Stimulated activated CD8-positive, alpha-beta memory T cell treated with anti-CD3 and anti-CD28 coated beads, Interleukin-4, amount 100 ng/mL, for 48 hours (primary cell): ENCODE measurements around the gene ZNF775.

Experiments
- DNase-seq: peaks from one replicate; pipeline ENCODE4 v3.0.0-alpha.2; 2020

The ZNF775 gene

DNA sequence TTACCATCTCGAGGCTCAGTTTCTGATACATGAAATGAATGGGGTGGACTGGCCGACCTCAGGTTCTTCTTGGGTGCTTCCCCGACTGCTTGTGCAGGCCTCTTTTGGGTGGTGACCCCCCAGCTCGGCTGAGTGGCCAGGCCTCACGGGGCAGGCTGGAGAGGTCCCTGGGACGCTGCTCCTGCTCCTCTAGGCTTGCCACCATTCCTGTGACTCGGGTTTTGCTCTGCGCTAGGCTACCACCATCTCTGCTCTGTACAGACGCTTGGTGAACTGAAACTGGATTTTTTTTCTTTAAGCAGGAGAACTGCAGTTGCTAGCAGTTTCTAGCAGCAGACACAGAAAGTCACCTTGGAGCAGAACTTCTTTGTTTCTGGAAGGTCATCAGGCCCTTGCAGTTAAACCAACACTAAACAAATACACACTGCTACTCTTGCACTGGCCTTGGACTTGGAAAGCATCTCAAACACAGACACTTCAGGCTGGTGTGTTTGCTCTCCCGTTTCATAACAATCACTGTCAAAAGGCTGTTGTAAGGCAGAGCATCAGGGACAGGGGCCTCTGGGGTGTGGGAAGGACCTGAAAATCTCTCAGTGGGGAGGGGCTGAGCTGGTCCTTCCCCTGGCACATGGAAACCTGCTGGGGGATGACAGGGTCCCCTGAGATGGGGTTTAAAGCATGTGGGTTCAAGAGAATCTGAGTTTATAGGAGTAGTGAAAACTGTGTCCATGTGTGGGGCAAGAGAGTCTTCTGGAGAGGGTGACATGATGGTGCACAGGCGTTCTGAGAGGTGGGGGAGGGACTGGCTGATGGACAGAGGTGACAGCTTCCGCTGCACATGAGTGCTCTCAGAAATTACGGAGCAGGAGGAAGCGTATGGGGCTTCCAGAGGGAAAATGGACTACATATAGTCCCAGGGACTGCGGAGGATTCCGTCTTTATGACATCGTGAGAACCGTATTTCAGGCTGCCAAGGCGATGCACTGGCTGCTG lies 36.3 kb downstream of the ZNF775 start:
- DNase-seq, result no peak

- DNase-seq, result no peak
Measured at GRCh38 chr7:150417239-150417638, 38.1 kb downstream of the ZNF775 start.

GRCh38 chr7:150417863-150418262 lies 38.7 kb downstream of the ZNF775 start:
- no peak for DNase-seq

GRCh38 chr7:150420242-150420641 lies 41.1 kb downstream of the ZNF775 start:
- DNase-seq, result peak; percentile 10

- peak; percentile 92 for DNase-seq
Measured at GRCh38 chr7:150420987-150421674, 42.0 kb downstream of the ZNF775 start.

DNA sequence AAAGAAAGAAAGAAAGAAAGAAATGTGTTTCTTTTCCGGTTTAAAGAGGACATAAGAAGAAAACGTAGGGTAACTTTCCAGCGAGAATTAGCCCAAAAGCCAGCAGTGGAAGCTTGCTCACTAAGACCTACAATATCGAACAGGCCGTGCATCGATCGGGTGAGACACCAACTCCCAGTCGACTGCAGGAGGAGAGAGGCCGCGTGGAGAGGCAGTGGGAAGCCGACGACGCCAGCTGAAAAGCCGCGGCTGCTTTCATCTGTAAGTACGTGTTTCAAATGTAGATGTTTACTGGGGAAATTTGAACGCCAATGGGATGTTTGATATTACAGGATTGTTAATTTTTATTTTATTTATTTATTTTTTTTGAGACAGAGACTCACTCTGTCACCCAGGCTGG lies 42.7 kb downstream of the ZNF775 start:
- peak; percentile 18 for DNase-seq

- peak; percentile 10 for DNase-seq
Measured at GRCh38 chr7:150425670-150426069, 46.5 kb downstream of the ZNF775 start.

DNA sequence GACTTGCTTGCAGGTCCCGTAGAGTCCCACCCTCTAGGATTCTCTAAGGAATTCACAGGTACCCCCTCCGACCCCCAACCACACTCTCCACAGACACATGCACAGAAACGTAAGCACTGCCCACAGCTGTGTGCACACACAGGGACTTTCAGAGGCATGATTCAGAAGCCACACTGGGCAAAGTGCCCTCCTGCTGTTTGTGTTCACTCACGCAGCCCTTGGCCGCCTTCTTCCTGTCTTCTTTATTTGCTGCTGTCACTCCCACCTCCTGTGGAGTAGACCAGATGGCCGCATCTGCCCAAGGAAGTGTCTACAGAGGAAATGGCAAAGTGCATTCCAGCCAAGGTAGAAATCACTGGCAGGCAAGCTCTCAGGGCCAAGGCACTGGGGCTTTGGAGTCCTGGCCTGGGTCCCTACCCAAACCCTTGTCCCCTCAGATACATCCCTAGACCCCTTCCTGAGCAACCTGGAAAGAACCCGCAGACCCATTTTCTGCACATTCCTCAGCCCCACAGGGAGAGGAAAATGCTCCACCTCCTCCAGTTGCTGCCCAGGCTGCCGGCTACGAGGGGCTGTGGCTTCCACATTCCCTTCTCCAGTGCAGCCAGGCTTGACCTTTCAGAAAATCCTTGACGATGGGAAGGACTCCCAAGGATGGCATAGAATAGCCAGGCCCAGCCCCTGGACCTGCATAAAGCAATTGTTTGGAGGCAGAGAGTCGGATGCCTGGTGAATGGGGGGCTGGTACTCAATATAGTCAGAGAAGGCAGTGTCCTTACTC lies 49.7 kb downstream of the ZNF775 start:
- peak; percentile 59 for DNase-seq

DNA sequence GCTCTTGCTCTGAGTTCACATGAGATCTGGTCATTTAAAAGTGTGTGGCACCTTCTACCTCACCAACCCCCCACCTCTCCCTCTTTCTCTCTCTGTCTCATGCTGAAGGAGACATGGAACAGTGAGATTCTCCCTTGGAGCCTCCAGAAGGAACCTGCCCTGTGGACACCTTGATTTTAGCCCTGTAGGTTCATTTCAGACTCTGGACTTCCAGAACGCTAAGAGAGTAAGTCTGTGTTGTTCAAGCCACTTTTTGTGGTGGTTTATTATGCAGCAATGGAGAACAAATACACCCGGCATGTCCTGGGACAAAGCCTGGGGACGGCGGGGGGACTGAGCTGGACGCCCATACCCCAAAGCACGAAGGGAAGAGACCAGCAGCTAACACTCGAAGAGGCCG lies 50.6 kb downstream of the ZNF775 start:
- DNase-seq, result no peak

DNA sequence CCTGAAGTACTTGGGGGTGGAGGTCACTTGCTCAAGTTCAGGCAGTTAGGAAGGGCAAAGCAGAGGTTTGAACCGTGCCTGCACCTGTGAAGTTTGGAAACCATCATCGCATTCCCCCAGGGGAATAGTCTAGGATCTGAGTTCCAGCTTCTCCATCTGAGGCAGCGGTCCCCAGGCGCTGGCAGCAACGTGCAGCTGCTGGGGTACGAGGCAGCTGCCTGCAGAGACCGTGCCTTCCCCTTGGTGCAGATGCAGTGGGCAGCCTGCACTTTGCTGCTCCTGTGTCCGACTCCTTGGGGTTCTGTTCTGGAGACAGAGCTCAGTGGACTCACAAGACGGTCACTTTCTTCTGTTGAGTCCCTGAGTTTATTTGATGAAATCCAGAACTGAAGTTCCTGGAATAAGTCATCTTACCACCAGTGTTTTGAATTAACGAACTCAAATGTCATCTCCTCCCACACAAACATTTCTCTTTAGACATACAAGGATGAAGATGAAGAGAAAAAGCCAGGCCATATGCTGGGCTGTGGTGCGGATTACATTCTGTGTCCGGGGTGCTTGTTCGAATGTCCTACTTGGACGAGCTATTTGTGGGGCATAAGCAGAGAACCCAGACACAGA lies 51.4 kb downstream of the ZNF775 start:
- peak; percentile 18 for DNase-seq

DNA sequence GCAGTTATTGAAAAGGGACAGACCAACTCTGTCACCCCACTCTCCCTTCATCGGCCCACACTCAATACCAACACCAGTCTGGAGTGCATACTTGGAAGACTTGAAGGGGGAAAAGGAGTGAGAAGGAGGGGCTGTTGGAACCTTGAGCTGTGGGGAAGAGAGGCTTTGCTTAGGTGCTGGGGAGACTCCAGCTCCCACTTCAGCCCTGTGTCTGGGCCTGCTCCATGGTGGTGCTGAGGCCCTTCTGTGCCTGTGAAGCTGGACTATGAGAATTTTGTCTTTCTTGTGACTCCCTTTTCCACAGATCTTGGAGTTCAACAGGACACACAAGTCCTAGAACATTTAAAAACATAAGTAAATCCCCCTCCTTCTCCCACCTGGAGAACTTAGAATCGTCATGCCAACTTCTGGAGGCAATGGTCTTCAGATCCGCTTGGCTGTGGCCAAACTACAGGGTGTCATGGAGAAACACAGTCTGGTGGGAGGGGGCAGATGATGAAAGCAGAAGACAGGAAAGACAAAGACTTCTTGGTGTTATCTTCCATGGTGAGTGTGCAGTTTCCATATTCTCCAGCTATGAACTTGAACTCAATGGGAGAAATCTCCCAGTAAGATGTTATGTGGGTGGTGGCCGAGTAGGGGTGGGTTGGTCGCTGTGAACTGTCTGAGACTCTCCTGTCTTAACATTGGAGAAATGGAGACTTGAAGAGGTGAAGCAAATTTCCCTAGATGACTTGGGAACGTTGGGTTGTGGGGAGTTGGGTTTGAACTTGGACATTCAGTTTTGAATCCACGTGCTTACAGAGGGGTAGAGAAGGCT lies 52.9 kb downstream of the ZNF775 start:
- peak; percentile 17 for DNase-seq

- peak; percentile 25 for DNase-seq
Measured at GRCh38 chr7:150432915-150433892, 54.1 kb downstream of the ZNF775 start.

- DNase-seq, result no peak
Measured at GRCh38 chr7:150434240-150434639, 55.1 kb downstream of the ZNF775 start.

GRCh38 chr7:150435047-150435389 lies 55.9 kb downstream of the ZNF775 start:
- no peak for DNase-seq

DNA sequence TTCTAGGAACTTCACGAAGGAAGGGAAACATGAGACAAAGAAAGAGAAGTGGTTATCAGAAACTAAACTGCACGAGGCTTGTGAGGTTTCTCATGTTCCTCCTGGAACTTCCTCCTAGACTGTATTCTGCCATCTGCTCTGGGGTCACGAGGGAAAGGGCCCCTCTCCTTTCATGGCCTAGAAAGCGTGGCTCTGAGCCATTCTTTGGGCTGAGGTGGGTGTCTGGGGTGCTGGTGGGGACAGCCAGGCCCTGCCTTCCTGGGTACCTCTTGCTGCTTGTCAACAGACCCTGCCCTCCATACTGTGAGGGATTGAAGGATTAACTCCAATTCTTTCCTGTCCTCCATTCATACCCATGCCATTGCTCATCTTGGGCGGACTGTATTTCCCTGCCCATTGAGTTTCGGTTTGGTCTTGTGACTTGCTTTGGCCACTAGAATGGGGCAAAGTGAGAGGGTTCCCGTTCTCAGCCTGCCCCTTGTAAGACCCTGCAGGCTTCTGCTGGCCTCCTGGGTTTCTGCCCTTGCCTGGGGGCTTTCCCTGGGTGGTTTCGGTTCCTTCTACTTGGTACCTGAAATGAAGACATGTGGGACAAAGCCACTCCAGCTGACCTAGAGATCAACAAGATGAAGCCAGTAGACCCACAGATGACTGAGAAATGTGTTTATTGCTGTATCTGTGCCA lies 56.4 kb downstream of the ZNF775 start:
- DNase-seq, result no peak

- no peak for DNase-seq
Measured at GRCh38 chr7:150439967-150440366, 60.8 kb downstream of the ZNF775 start.

GRCh38 chr7:150441524-150441923 lies 62.4 kb downstream of the ZNF775 start:
- no peak for DNase-seq

DNA sequence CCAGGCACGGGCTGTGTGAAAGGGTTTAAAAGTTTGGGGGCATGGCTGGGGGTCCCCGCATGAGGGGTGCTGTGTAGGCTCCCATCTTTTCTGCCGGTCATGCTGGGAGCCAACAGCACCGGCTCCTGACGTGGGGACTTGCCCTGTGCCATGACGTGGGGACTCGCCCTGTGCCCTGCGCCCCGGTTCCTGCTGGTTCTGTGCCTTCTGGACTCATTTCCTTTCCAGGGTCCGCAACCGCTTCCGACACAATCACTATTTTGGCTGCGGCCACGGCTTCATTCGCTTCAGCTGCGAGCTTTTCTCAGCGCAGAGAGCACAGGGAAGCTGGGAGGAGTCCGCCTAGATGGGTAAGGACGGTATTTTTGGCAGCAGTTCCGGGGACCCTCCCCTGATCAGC lies 63.7 kb downstream of the ZNF775 start:
- DNase-seq, result no peak

DNA sequence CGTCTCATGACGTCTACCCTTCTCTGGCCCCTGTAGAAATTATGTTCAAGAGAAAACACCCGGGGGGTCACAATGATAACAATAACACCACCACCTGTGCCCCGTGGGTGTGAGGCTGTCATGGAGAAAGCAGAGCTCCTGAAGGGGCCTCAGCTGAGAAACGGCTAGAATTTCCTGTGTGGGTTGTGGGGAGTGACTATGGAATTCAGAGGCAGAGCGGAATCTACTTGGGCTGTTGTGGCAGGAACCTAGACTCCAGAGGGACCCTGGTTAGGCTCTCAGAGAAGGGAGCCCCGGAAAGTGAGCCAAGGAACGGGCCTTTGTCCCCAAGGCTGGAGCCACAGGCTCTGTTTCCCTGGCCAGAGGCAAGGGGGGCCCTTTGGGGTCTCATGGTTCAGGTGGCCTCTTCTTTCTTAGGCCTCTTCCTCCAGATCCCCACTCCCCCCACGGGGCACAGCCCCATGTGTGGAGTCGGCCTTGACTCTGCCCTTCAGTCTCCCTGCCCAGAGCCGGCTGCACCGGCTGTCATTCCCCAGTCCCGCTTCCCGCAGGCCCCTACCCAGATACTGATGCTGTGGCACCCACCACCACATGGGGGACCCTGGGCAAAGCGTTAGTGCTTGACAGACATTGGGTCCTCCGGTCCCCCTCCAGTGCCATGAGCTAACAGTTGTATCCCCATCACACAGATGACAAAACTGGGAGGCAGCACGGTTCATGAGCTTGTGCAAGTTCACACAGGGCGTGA lies 64.8 kb downstream of the ZNF775 start:
- DNase-seq, result no peak
